GM18505 (cell line): ENCODE results near the gene NUDC.

ENCODE experiments used
- ATAC-seq: cut with Tn5 transposase; IDR thresholded peaks from one replicate; pipeline ENCODE4 v1.9.1; 2021; ENCODE audit not compliant: unreplicated experiment
- POLR2A ChIP-seq: IDR thresholded peaks from 4 replicates; pipeline ENCODE4 v1.6.1; 2011; ENCODE audit warnings: borderline replicate concordance; ENCODE audit not compliant: insufficient read depth, insufficient read length; ENCODE audit errors: extremely low read depth

NUDC gene

DNA sequence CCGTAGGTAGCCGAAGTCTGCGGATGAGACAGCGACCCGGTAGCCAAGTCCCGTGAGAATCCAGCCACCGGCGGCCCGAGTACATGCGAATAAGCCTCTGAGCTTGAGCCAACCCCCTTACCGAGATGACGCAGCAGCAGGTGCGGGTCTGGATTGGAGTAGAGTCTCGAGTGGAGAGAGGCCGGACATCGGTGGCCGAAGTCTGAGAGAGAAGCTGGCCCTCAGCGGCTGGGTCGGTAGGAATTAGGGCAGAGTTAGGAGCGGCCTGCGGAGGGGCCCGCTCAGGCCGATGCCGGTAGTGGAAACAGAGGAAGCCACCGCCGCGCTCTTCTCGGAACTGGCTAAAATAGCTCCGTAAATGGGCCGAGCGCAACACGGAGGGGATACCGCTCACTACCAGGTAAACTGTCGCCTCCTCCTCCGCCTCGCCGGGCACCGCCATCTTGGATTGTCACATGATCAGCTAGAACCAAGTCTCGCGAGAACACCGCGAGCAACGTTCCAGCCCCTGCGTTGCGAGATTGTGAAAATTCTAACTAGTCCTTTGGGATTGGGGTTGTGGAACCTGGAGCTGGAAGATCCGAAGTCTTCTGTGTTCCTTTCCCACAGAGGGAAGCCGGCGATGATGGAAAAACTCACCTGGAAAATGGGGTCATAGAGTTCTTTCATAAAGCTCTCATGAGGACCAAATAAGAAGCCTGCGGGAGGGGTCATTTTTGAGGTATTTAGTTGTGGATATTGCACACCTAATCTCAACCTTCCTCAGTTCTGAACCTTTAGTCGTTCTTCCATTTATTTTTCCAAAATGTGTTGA is 21.3 kb upstream of the NUDC start, which contains the start of gene GPATCH3:
TSS of gene GPATCH3 (minus strand) at position 467 of the 814 bp plus-strand sequence. CDS start at position 442, 25 bp downstream.
- peak; percentile 96 for TF ChIP-seq POLR2A
- no peak for ATAC-seq

DNA sequence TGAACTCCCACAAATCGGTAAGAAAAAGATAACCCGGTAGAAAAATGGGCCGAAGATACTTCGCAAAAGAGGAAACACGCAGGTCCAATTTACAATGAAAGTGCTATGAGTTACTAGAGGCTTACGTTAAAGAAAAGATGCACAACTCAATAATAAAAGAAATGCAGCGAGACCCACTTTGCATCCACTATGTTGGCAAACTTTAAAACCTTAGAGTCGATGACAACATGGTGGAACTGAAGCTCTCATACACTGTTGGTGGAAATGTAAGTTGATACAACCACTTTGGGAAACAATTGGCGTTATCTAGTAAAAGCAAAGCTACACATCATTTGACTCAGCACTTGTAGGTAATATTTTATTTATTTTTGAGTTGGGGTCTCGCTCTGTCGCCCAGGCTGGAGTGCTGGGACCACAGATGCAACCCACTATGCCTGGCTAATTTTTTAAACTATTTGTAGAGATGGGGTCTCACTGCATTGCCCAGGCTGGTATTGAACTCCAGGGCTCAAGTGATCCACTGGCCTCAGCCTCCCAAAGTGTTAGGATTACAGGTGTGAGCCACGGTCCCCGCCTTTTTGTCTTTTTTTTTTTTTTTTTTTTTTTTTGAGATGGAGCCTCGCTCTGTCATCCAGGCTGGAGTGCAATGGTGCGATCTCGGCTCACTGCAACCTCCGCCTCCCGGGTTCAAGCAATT is 20.6 kb upstream of the NUDC start:
- no peak for TF ChIP-seq POLR2A
- no peak for ATAC-seq

DNA sequence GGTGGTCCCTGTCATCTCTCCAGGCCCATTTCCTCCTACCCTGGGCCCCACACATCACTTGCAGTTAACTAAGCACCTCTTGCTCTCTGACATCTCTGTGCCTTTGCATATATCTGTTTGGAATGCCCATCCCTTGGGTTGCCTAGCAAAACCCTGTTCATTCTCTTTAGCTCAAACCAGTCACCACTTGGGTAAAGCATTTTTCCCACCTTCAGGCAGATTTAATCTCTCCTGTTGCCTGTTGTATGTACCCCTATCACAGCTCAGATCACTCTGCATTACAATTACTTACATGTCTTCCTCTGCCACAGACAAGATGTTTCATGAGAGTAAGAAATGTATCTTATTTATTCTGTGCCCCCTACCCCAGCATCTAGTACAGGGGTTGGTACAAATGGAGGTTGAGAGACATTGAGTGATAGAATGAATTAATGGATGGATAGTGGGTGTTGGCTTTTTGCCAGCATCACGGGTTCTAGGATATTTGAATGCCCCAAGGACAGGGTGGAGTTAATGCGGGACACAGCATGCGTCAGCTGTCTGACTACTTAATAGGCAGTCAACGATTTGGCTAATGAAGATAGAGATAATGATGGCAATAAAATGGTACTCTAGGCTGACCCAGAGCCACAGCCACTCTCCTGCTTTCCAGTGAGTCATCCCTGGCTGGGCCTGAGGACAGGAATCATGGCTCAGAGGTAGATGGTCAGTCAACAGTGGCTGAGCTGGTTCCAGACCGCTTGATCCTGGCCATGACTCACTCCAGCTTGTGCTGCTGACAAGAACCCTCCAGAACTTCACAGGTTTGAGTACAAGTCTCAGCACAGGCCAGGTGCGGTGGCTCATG is 14.2 kb upstream of the NUDC start:
- ATAC-seq = no peak
- TF ChIP-seq POLR2A = no peak

DNA sequence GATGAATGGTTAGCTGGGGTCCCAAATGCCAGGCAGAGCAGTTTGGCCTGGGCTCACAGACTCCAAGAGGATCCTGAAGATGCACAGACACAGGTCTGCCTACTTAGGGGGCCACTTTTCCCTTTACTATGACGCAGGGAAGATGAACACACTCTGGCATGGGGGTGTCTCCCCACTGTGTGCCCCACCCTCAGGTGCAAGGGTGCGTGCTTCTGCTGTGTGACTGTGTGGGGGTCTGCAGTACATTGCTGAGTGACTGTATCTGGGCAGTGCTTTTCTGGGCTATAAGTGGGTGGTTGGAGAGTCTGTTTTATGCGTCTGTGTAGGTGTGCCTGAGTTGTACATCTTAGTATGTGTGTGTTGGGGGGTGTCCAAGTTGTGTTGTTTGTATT is 11.6 kb upstream of the NUDC start:
- no peak for ATAC-seq
- no peak for TF ChIP-seq POLR2A

DNA sequence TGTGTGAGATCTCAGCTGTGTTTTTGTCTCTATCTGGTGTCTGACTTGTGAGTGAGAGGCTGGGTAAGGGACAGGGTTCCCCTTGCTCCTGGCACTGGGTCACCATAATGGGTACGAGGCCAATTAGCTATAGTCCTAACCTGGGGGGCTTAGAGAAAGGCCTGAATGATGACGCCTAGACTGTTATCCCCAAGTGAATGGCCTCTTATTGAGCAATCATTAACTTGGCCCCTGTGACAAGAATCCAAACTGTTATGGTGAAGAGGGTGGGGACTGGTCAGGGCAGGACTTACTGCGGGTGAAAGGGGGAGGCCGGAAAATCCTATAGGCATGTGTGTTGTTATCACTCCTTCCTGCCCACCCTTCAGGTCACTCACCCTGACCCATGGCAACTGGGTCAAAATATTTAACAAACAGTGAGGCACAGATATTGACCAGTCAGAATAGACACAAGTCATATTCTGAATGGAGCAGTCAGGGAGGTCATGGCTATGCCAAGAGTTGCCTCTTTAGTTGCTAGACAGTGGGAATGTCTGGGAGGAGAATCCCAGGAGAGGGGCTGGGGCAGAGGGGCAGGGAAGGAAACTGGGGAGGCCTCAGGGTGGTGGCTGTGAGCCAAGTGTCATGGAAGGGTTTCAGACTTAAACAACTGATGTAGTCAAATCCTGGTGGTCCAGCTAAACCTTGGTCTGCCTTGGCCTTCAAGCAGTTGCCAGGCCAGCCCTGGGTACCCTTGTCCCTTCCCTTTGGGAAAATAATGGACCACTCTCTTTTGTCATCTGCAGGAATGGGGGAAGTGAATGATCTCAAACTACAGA is 11.0 kb upstream of the NUDC start:
- no peak for TF ChIP-seq POLR2A
- ATAC-seq = no peak

DNA sequence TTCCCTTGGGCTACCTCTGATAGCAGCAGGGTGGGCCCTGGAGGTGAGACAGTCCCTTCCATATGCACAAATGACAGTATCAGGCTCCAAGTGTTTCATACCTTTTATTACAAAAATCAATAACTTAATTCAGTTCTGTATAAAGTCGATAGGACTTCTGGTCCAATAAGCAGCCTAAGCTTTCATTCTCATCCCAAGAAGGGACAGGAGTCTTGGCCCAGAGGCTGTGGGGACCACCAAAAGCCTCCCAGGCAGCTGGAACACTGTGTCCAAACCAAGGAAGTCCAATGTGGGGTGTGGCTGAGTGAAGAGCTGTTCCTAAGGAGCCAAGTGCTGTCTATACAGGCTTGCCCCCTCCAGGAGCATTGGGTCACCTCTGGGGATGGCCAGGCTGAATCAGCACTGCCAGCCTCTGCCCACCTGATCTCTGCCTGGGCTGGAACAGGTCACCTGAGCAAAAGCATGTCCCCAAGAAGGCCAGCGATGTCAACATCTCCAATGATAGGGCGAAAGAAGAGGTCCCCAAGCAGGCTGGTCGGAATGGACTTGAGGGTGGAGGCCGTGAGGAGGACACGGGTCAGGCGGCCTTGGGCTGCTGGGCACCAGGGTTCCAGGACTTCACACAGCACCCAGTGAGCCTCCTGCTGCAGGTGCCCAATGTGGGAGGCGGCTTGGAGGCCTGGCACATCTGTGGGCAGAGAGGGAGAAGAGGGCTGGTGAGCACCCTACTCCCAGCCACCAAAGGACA is 10.0 kb upstream of the NUDC start:
- no peak for TF ChIP-seq POLR2A
- ATAC-seq = no peak

DNA sequence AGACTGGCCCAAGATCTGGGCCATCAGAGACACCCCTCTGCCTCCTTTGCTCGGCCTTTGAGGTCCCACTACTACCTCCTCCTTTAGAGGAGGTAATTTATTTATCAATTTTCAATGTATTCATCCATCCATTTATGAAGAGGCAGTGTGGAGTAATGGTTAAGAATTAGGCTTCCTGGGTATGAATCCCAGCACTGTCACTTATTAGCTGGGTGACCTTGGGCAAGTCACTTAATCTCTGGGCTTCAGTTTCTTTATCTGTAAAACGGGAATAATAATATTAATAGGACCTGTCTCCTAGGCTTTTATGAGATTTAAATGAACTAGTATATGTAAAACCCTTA is 9.4 kb upstream of the NUDC start:
- TF ChIP-seq POLR2A = no peak

DNA sequence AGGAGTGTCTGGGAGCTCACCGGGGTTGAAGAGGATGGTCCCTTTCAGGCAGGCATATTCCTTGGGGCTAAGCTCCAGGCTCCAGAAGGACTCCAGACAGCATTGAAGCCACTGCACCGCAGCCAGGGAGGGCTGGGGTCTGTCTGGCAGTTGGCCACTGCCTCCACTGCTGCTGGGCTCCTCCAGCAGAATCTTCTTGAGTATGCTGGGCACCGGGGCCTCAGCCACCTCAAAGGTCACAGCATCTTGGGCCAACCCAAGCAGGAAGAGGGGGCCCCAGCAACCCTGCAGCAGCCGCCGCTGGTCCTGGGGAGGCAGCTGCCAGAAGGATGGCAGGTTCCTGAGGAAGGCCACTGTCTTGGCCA is 8.2 kb upstream of the NUDC start:
- no peak for TF ChIP-seq POLR2A

More for the DNA sequence above, 9.4 kb upstream of the NUDC start:
- no peak for ATAC-seq

DNA sequence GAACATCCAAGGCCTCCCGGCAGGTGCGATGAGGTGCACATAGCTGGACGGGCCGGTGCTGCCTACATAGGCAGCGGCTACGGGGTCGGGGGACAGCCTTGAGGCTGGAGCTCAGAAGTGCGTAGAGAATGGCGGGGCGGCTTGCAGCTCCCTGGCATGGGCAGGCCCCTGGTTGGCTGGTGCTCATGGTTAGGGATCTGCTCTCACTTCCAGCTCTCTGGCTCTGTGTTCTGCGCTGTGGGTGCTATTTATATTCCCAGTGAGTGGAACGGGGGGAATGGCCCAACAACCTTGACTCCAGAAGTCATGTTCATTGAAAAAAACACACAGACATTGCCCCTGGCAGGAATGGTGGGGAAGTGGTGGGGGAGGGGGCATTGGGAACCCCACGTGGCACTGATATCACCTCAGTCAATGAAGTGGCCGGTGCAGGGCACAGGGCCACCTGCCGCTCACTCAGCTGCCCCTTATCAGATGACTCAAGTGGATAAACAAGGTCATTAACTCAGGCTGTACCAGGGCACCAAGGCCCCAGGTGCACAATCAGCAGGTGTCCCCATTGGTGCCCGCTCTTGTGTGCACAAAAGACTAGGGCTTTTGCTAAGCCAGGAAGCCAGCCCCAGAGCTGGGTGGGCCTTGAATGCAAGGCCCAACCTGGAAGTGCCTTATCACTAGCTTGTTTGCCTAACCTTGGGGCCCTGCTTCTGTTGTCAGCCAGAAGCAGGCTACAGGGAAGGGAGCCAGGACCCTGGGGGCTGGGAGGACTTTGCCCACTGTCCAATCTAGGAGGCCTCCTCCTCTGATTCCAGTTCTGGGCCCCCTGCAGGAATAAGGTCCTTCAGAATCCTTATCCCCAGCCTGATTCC is 7.6 kb upstream of the NUDC start, which contains the start of gene NR0B2:
TSS of gene NR0B2 (minus strand) at position 222 of the 866 bp plus-strand sequence. CDS start at position 187, 35 bp downstream.
- ATAC-seq = no peak
- TF ChIP-seq POLR2A = no peak

More for the DNA sequence above, 8.2 kb upstream of the NUDC start:
- no peak for ATAC-seq

DNA sequence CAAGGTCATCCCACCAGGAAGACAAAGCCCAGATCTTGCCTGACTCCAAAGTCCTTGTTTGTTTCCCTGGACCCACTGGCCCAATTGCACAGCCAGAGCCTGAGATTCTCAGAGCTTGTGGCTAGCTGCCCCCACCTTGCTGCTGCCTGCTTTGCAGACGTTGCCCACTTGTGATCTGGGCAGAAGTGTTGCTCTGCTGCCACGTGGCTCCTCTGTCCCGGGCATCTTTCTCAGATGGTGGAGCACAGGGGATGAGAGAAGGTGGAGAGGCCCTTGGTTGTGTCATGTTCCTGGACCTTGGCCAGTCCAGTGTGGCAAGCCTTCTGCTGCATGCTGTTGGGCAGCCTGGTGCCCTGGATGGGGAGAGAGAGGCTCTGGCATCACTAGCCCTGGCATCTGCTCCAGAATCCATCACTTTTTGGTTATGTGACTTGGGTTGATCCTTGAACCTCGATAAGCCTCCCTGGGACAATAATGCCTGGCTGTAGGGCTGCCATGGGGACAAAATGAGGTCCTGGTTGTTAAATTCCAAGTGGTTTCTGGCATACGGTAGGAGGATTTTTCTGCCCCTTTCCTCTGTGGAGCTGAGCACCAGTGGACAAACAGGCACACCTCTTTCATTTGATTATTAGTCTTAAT is 6.2 kb upstream of the NUDC start:
- no peak for TF ChIP-seq POLR2A
- no peak for ATAC-seq

DNA sequence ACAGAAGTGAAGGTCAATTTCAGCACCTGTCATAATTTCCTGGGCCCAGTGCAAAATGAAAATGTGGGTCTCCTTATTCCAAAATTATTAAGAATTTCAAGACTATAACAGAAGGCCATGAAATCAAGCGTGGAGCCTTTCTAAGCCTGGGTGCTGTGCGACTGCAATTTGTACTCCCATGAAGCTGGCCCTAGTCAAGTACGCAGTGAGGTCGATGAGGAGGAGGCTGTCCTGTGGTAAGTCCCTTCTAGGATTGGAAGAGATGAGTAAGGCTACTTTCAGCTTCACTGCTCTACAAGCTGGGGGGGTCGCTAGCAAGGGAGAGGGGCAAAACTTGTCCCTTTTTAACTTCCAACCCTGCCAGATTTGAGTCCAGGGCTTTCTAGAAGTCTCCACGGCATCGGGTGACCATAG is 410 bp upstream of the NUDC start:
- no peak for TF ChIP-seq POLR2A
- no peak for ATAC-seq
